HCT116 (cell line): ENCODE data around the gene GRIP1.

Experiments used
- EGR1 ChIP-seq: IDR thresholded peaks from 2 replicates; pipeline ENCODE4 v1.6.1; 2012; ENCODE audit warnings: low read depth
- ELF1 ChIP-seq: IDR thresholded peaks from 2 replicates; pipeline ENCODE4 v1.6.1; 2012; ENCODE audit warnings: low read depth, borderline replicate concordance
- TF ChIP-seq, protein P1 (sequence below), 3 experiments: fragments of 200-600 bp in 1 of 3; sonication (generic) in 1 of 3; IDR thresholded peaks in 2 of 3; conservative IDR thresholded peaks in 1 of 3; 2 replicates each; pipeline ENCODE4 v1.5.1; 2012 to 2017; ENCODE audit warnings: low read depth in 2 of 3, low read length in 2 of 3, antibody characterized with exemption in 1 of 3, borderline replicate concordance in 1 of 3, control low read depth in 1 of 3, mild to moderate bottlenecking in 1 of 3, mixed read lengths in 1 of 3, mixed run types in 1 of 3, moderate library complexity in 1 of 3; ENCODE audit not compliant: insufficient read depth in 1 of 3
- TF ChIP-seq, protein P2 (sequence below): IDR thresholded peaks from 2 replicates; pipeline ENCODE4 v1.6.1; 2012; ENCODE audit warnings: low read depth
- TF ChIP-seq, protein P3 (sequence below): IDR thresholded peaks from 2 replicates; pipeline ENCODE4 v1.6.1; 2012

GRCh38 chr12:66541426-66541825 is 137.4 kb downstream of the GRIP1 start:
- TF ChIP-seq, protein P1, sequence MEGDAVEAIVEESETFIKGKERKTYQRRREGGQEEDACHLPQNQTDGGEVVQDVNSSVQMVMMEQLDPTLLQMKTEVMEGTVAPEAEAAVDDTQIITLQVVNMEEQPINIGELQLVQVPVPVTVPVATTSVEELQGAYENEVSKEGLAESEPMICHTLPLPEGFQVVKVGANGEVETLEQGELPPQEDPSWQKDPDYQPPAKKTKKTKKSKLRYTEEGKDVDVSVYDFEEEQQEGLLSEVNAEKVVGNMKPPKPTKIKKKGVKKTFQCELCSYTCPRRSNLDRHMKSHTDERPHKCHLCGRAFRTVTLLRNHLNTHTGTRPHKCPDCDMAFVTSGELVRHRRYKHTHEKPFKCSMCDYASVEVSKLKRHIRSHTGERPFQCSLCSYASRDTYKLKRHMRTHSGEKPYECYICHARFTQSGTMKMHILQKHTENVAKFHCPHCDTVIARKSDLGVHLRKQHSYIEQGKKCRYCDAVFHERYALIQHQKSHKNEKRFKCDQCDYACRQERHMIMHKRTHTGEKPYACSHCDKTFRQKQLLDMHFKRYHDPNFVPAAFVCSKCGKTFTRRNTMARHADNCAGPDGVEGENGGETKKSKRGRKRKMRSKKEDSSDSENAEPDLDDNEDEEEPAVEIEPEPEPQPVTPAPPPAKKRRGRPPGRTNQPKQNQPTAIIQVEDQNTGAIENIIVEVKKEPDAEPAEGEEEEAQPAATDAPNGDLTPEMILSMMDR (IDR thresholded peaks at IDR 0.05 in 2 of 3, conservative IDR thresholded peaks at IDR 0.05 in 1 of 3; ENCODE audit: borderline replicate concordance in 1 of 3, insufficient read depth in 1 of 3, low read depth in 2 of 3, low read length in 2 of 3): no peak
- TF ChIP-seq ELF1: no peak
- TF ChIP-seq EGR1: no peak
- TF ChIP-seq, protein P2, sequence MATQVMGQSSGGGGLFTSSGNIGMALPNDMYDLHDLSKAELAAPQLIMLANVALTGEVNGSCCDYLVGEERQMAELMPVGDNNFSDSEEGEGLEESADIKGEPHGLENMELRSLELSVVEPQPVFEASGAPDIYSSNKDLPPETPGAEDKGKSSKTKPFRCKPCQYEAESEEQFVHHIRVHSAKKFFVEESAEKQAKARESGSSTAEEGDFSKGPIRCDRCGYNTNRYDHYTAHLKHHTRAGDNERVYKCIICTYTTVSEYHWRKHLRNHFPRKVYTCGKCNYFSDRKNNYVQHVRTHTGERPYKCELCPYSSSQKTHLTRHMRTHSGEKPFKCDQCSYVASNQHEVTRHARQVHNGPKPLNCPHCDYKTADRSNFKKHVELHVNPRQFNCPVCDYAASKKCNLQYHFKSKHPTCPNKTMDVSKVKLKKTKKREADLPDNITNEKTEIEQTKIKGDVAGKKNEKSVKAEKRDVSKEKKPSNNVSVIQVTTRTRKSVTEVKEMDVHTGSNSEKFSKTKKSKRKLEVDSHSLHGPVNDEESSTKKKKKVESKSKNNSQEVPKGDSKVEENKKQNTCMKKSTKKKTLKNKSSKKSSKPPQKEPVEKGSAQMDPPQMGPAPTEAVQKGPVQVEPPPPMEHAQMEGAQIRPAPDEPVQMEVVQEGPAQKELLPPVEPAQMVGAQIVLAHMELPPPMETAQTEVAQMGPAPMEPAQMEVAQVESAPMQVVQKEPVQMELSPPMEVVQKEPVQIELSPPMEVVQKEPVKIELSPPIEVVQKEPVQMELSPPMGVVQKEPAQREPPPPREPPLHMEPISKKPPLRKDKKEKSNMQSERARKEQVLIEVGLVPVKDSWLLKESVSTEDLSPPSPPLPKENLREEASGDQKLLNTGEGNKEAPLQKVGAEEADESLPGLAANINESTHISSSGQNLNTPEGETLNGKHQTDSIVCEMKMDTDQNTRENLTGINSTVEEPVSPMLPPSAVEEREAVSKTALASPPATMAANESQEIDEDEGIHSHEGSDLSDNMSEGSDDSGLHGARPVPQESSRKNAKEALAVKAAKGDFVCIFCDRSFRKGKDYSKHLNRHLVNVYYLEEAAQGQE: no peak
- TF ChIP-seq, protein P3, sequence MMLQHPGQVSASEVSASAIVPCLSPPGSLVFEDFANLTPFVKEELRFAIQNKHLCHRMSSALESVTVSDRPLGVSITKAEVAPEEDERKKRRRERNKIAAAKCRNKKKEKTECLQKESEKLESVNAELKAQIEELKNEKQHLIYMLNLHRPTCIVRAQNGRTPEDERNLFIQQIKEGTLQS: no peak
